SK-N-SH treated with all-trans-retinoic acid at 6 μM for 48 hours (cell line): ENCODE measurements around the gene IRF7.

ENCODE experiments used
- CREB5 ChIP-seq: fragments of 250-450 bp; sonication (Bioruptor Pico); IDR thresholded peaks from 2 replicates; pipeline ENCODE4 v1.5.1; 2020; ENCODE audit warnings: low read depth, mild to moderate bottlenecking, moderate library complexity
- CSDC2 ChIP-seq: fragments of 250-450 bp; sonication (Bioruptor Pico); IDR thresholded peaks from 2 replicates; pipeline ENCODE4 v1.5.0; 2020; ENCODE audit warnings: mild to moderate bottlenecking, moderate library complexity
- PATZ1 ChIP-seq: fragments of 250-450 bp; sonication (Bioruptor Pico); IDR thresholded peaks from 2 replicates; pipeline ENCODE4 v1.8.0; 2020; ENCODE audit warnings: mild to moderate bottlenecking, moderate library complexity, borderline replicate concordance
- POU6F1 ChIP-seq: fragments of 250-450 bp; sonication (Bioruptor Pico); IDR thresholded peaks from 2 replicates; pipeline ENCODE4 v1.8.0; 2021; ENCODE audit warnings: low read depth, mild to moderate bottlenecking, moderate library complexity, borderline replicate concordance
- TCF4 ChIP-seq: fragments of 250-450 bp; sonication (Bioruptor Pico); IDR thresholded peaks from 2 replicates; pipeline ENCODE4 v1.8.0; 2021; ENCODE audit warnings: mild to moderate bottlenecking, moderate library complexity, borderline replicate concordance
- ZNF70 ChIP-seq: fragments of 450-650 bp; formaldehyde crosslinking; IDR thresholded peaks from 2 replicates; pipeline ENCODE4 v1.5.0; 2020; ENCODE audit warnings: mild to moderate bottlenecking, moderate library complexity

GRCh38 chr11:639332-639955 is 23.7 kb upstream of the IRF7 start:
- no peak for TF ChIP-seq ZNF70 (CRISPR knock-in tag)
- TF ChIP-seq PATZ1 = no peak
- TF ChIP-seq TCF4 = no peak
- no peak for TF ChIP-seq CREB5 (CRISPR knock-in tag)
- no peak for TF ChIP-seq CSDC2 (CRISPR knock-in tag)
- TF ChIP-seq POU6F1 (CRISPR knock-in tag) = no peak
